Coronary artery (tissue), 2 donors: ENCODE results near the gene TMEM150A.

Source experiments
- DNase-seq: peaks from one replicate; pipeline ENCODE4 v3.0.0-alpha.2; 2017; ENCODE audit warnings: low spot score
- H3K27ac ChIP-seq, 2 donors: fragments of 200-600 bp; sonication (generic); one replicate each; pipeline ENCODE4 v1.5.1; 2016 to 2019
- H3K4me3 ChIP-seq: fragments of 200-600 bp; sonication (generic); 2 replicates; pipeline ENCODE4 v1.5.1; 2016; ENCODE audit warnings: mild to moderate bottlenecking, moderate library complexity
- CTCF ChIP-seq: fragments of 200-600 bp; sonication (generic); IDR thresholded peaks from one replicate; pipeline ENCODE4 v1.5.1; 2019; ENCODE audit warnings: antibody characterized with exemption

The TMEM150A gene

GRCh38 chr2:85590950-85591349, 11.5 kb downstream of the TMEM150A start:
- peak overlapping the region; percentile 17 to 82 for H3K27ac ChIP-seq
- H3K4me3 ChIP-seq = peak overlapping the region; percentile 14
- TF ChIP-seq CTCF = no peak
- no peak for DNase-seq

GRCh38 chr2:85589982-85590791, 12.3 kb downstream of the TMEM150A start:
- Histone ChIP-seq H3K4me3 (peak overlapping the region; percentile 14), H3K27ac (peak overlapping the region; percentile 17 to 82)
- TF ChIP-seq CTCF = no peak
- DNase-seq = no peak

- peak overlapping the region; percentile 17 to 82 for H3K27ac ChIP-seq
- no peak for TF ChIP-seq CTCF
- no peak for DNase-seq
- no peak overlapping the region for H3K4me3 ChIP-seq
Measured at GRCh38 chr2:85589181-85589580, 13.3 kb downstream of the TMEM150A start.

GRCh38 chr2:85588645-85589044, 13.9 kb downstream of the TMEM150A start:
- H3K4me3 ChIP-seq = no peak overlapping the region
- TF ChIP-seq CTCF = no peak
- peak overlapping the region; percentile 17 to 82 for H3K27ac ChIP-seq
- no peak for DNase-seq

- Histone ChIP-seq H3K27ac (peak overlapping the region; percentile 17 to 82), H3K4me3 (no peak overlapping the region)
- DNase-seq = no peak
- TF ChIP-seq CTCF = no peak
Measured at GRCh38 chr2:85588236-85588635, 14.3 kb downstream of the TMEM150A start.

GRCh38 chr2:85585781-85586105, 16.8 kb downstream of the TMEM150A start:
- DNase-seq = no peak
- no peak for TF ChIP-seq CTCF
- Histone ChIP-seq H3K27ac (peak overlapping the region; percentile 83 to 96), H3K4me3 (peak overlapping the region; percentile 92)
